Sigmoid colon (tissue), 7 donors: ENCODE measurements around the gene PLCL1. TPM values are rescaled to one million over a fixed set of nuclear protein-coding genes. Genes with fewer than 3 reads are reported as not detected.

Source experiments
- DNase-seq: peaks from one replicate; pipeline ENCODE4 v3.0.0-alpha.2; 2019
- H3K27ac ChIP-seq, 4 donors: fragments of 200-600 bp; sonication (generic); one replicate each; pipeline ENCODE4 v1.5.1; 2016 to 2019; ENCODE audit warnings: mild to moderate bottlenecking in 1 of 4
- H3K27me3 ChIP-seq, 3 donors: fragments of 200-600 bp; sonication (generic); one replicate each; pipeline ENCODE4 v1.5.1; 2019; ENCODE audit warnings: mild to moderate bottlenecking in 1 of 3
- H3K36me3 ChIP-seq, 4 donors: fragments of 200-600 bp; sonication (generic); one replicate each; pipeline ENCODE4 v1.5.1; 2016 to 2019
- H3K4me1 ChIP-seq, 4 donors: fragments of 200-600 bp; sonication (generic); one replicate each; pipeline ENCODE4 v1.5.1; 2017 to 2019
- H3K4me3 ChIP-seq, 4 donors: fragments of 200-600 bp; sonication (generic); one replicate each; pipeline ENCODE4 v1.5.1; 2017 to 2019; ENCODE audit warnings: mild to moderate bottlenecking in 2 of 4, moderate library complexity in 1 of 4
- H3K9me3 ChIP-seq, 4 donors: fragments of 200-600 bp in 3 of 4; sonication (generic) in 3 of 4; one replicate each; pipeline versions ENCODE4 v1.5.1 to v1.6.1; 2013 to 2019
- EP300 ChIP-seq, 4 donors: sonication (generic); formaldehyde crosslinking; IDR thresholded peaks; one replicate each; pipeline ENCODE4 v1.6.1; 2017; ENCODE audit warnings: antibody characterized with exemption in 4 of 4
- POLR2A ChIP-seq, 2 donors: fragments of 450-650 bp; IDR thresholded peaks; one replicate each; pipeline ENCODE4 v1.6.1; 2016; ENCODE audit warnings: antibody characterized with exemption in 2 of 2, mild to moderate bottlenecking in 2 of 2, moderate library complexity in 2 of 2
- POLR2AphosphoS5 ChIP-seq, 4 donors: sonication (generic); formaldehyde crosslinking; IDR thresholded peaks; one replicate each; pipeline ENCODE4 v1.6.1; 2017; ENCODE audit warnings: antibody characterized with exemption in 4 of 4
- WGBS, 2 donors: extraction: QIAGEN DNeasy Blood & Tissue Kit; methylation state at CpG; one replicate each; pipeline ENCODE4 v1.1.7; 2013; 5-methylcytosine and 5-hydroxymethylcytosine counted together
- intact Hi-C: fragments of 100-400 bp; cut with DNase I; formaldehyde crosslinking; loops from one replicate; pipeline ENCODE4 v1.15.1; 2023
- polyA plus RNA-seq, 3 donors: library from polyadenylated mRNA; stranded (reverse); fragments of 200-250 nt; gene quantifications; one replicate each; pipeline ENCODE4 v1.2.3, GENCODE V29; 2013
- total RNA-seq, 4 donors: library from RNA; depleted of rRNA; stranded (reverse); fragments of >200 nt; gene quantifications; one replicate each; pipeline ENCODE4 v1.1.0, GENCODE V29; 2016
- TF ChIP-seq, protein P1 (sequence below), 4 experiments: fragments of 450-650 bp in 3 of 4; fragments of 200-600 bp in 1 of 4; IDR thresholded peaks; one replicate each; pipeline ENCODE4 v1.5.1; 2016 to 2019; ENCODE audit warnings: antibody characterized with exemption in 4 of 4, mild to moderate bottlenecking in 3 of 4, moderate library complexity in 2 of 4
- donor health status: healthy with polysubstance abuse.
- donor health status: Bipolar disorder and iron deficiency.
- donor health status: healthy.

Gene PLCL1
- total and polyA plus RNA-seq, 7 donors: 0.69 to 20.0 (median 13.6) TPM

DNA sequence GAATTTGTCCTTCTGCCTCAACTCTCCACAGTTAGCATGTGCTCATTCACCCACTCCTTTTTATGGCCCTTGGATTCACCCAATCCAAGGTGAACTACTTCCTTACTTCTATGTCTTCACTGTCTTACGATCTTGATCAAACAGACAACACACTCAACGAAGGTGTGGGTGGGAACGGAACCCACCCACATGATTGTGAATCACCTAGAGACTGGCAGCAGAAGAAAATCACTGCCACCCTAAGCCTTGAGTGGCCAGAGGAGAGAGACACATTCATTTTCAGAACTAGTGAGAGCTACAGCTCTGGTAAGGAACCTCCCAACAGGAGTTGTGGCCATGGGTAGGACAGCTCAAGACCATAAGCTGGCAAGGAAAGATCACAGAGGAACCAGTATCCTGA is 194.3 kb downstream of the PLCL1 start:
- H3K4me1 ChIP-seq: peaks cover 0 to 7% (median 2%) of the 10 kb centered on the region in 4 donors
- H3K4me3 ChIP-seq: no peak overlapping the region
- no peaks in the 10 kb centered on the region for H3K36me3 ChIP-seq
- H3K27ac ChIP-seq: no peak overlapping the region
- 73 to 82% methylated on average over 3 of the region's 3 CpGs for WGBS, 2 donors
- DNase-seq: no peak
- TF ChIP-seq, protein P1, sequence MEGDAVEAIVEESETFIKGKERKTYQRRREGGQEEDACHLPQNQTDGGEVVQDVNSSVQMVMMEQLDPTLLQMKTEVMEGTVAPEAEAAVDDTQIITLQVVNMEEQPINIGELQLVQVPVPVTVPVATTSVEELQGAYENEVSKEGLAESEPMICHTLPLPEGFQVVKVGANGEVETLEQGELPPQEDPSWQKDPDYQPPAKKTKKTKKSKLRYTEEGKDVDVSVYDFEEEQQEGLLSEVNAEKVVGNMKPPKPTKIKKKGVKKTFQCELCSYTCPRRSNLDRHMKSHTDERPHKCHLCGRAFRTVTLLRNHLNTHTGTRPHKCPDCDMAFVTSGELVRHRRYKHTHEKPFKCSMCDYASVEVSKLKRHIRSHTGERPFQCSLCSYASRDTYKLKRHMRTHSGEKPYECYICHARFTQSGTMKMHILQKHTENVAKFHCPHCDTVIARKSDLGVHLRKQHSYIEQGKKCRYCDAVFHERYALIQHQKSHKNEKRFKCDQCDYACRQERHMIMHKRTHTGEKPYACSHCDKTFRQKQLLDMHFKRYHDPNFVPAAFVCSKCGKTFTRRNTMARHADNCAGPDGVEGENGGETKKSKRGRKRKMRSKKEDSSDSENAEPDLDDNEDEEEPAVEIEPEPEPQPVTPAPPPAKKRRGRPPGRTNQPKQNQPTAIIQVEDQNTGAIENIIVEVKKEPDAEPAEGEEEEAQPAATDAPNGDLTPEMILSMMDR (IDR thresholded peaks at IDR 0.05): no peak
- no peak for TF ChIP-seq POLR2AphosphoS5 (IDR thresholded peaks at IDR 0.05)
- no peak for TF ChIP-seq POLR2A (IDR thresholded peaks at IDR 0.05)
- no peaks in the 10 kb centered on the region for H3K27me3 ChIP-seq
- intact Hi-C loops: no loop called here
- H3K9me3 ChIP-seq: no peaks in the 10 kb centered on the region

- WGBS, 2 donors: 70 to 83% methylated on average over 1 of the region's 1 CpG
- Histone ChIP-seq H3K27me3 (no peaks in the 10 kb centered on the region), H3K4me1 (peaks cover 0 to 20% (median 6%) of the 10 kb centered on the region in 4 donors), H3K4me3 (no peak overlapping the region), H3K9me3 (no peaks in the 10 kb centered on the region), H3K36me3 (no peaks in the 10 kb centered on the region), H3K27ac (no peak overlapping the region)
- no peak for TF ChIP-seq POLR2AphosphoS5 (IDR thresholded peaks at IDR 0.05)
- TF ChIP-seq POLR2A (IDR thresholded peaks at IDR 0.05): no peak
- TF ChIP-seq EP300 (IDR thresholded peaks at IDR 0.05): no peak
- TF ChIP-seq, protein P1 (IDR thresholded peaks at IDR 0.05): no peak
- no peak for DNase-seq
- intact Hi-C loops: no loop called here
Observed at GRCh38 chr2:198000417-198000816, 196.0 kb downstream of the PLCL1 start.

- Histone ChIP-seq H3K27me3 (no peaks in the 10 kb centered on the region), H3K4me3 (no peak overlapping the region), H3K36me3 (no peaks in the 10 kb centered on the region), H3K27ac (no peak overlapping the region), H3K4me1 (peaks cover 0 to 20% (median 7%) of the 10 kb centered on the region in 4 donors), H3K9me3 (no peaks in the 10 kb centered on the region)
- no peak for TF ChIP-seq POLR2AphosphoS5 (IDR thresholded peaks at IDR 0.05)
- TF ChIP-seq POLR2A (IDR thresholded peaks at IDR 0.05): no peak
- TF ChIP-seq, protein P1 (IDR thresholded peaks at IDR 0.05): no peak
- no peak for TF ChIP-seq EP300 (IDR thresholded peaks at IDR 0.05)
- intact Hi-C loops: no loop called here
- DNase-seq: no peak
- WGBS, 2 donors: 75 to 79% methylated on average over 1 of the region's 1 CpG
Observed at GRCh38 chr2:198004173-198004572, 199.8 kb downstream of the PLCL1 start.

- 46 to 73% methylated on average over 12 of the region's 12 CpGs for WGBS, 2 donors
- H3K36me3 ChIP-seq: no peaks in the 10 kb centered on the region
- H3K9me3 ChIP-seq: no peaks in the 10 kb centered on the region
- H3K4me3 ChIP-seq: no peak overlapping the region
- intact Hi-C loops: no loop called here
- H3K27me3 ChIP-seq: no peaks in the 10 kb centered on the region
- H3K4me1 ChIP-seq: peaks cover 0 to 20% (median 7%) of the 10 kb centered on the region in 4 donors
- no peak for DNase-seq
- H3K27ac ChIP-seq: no peak overlapping the region
- TF ChIP-seq EP300 (IDR thresholded peaks at IDR 0.05): no peak
- no peak for TF ChIP-seq POLR2A (IDR thresholded peaks at IDR 0.05)
- TF ChIP-seq, protein P1 (IDR thresholded peaks at IDR 0.05): no peak
- no peak for TF ChIP-seq POLR2AphosphoS5 (IDR thresholded peaks at IDR 0.05)
Observed at GRCh38 chr2:198004921-198005829, 200.8 kb downstream of the PLCL1 start.
